Coronary artery (tissue), 2 donors: ENCODE measurements around the gene GPR17.

Experiments
- DNase-seq: peaks from one replicate; pipeline ENCODE4 v3.0.0-alpha.2; 2017; ENCODE audit warnings: low spot score
- H3K27ac ChIP-seq, 2 donors: fragments of 200-600 bp; sonication (generic); one replicate each; pipeline ENCODE4 v1.5.1; 2016 to 2019
- H3K4me3 ChIP-seq: fragments of 200-600 bp; sonication (generic); 2 replicates; pipeline ENCODE4 v1.5.1; 2016; ENCODE audit warnings: mild to moderate bottlenecking, moderate library complexity
- TF ChIP-seq, protein P1 (sequence below): fragments of 200-600 bp; sonication (generic); IDR thresholded peaks from one replicate; pipeline ENCODE4 v1.5.1; 2019; ENCODE audit warnings: antibody characterized with exemption

The GPR17 gene

DNA sequence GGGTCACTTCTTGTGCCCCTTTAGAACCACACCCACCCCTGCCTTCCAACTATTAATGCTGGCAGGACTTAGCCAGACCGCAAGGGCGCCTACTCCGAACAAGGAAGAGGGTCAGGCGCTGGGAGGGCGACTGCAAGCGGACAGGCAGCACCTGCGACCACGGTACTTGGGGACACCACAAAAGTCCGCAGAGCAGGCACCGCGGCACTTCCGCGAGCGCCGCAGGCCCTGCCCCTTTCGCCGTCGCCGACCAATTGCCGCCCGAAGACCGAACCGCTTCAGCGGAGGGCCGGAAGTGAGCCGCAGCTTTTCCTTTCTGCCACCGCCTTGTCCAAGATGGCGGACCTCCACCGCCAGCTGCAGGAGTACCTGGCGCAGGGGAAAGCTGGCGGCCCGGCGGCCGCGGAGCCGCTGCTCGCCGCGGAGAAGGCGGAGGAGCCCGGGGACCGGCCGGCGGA, 55.3 kb downstream of the GPR17 start, which contains the start of gene SFT2D3:
Gene SFT2D3, plus strand, starts transcription at position 305 of the 458 bp plus-strand sequence. Its CDS starts 32 bp downstream, at position 337.
- H3K4me3 ChIP-seq, result peak within 1 kb of the TSS; percentile 89
- TF ChIP-seq, protein P1, sequence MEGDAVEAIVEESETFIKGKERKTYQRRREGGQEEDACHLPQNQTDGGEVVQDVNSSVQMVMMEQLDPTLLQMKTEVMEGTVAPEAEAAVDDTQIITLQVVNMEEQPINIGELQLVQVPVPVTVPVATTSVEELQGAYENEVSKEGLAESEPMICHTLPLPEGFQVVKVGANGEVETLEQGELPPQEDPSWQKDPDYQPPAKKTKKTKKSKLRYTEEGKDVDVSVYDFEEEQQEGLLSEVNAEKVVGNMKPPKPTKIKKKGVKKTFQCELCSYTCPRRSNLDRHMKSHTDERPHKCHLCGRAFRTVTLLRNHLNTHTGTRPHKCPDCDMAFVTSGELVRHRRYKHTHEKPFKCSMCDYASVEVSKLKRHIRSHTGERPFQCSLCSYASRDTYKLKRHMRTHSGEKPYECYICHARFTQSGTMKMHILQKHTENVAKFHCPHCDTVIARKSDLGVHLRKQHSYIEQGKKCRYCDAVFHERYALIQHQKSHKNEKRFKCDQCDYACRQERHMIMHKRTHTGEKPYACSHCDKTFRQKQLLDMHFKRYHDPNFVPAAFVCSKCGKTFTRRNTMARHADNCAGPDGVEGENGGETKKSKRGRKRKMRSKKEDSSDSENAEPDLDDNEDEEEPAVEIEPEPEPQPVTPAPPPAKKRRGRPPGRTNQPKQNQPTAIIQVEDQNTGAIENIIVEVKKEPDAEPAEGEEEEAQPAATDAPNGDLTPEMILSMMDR, result no peak
- H3K27ac ChIP-seq, result peak within 1 kb of the TSS; percentile 89 to 97
- peak; percentile 95 for DNase-seq

GRCh38 chr2:127701651-127702394, 55.9 kb downstream of the GPR17 start:
- H3K27ac ChIP-seq, result peak overlapping the region; percentile 89 to 97
- TF ChIP-seq, protein P1, result no peak
- peak overlapping the region; percentile 89 for H3K4me3 ChIP-seq
- peak; percentile 87 for DNase-seq
